LNCaP clone FGC (cell line): ENCODE measurements around the gene SFXN4.

Source experiments
- DNase-seq: peaks from one replicate; pipeline ENCODE4 v3.0.0-alpha.2; 2011; ENCODE audit warnings: low read depth
- H3K4me3 ChIP-seq: 2 replicates; pipeline ENCODE4 v1.5.1; 2011; ENCODE audit warnings: mild to moderate bottlenecking, low read depth, low read length, control low read depth
- CTCF ChIP-seq: IDR thresholded peaks from 2 replicates; pipeline ENCODE4 v1.5.1; 2012; ENCODE audit warnings: mild to moderate bottlenecking; ENCODE audit not compliant: control insufficient read depth, insufficient read depth; ENCODE audit errors: extremely low read depth

SFXN4 gene

GRCh38 chr10:119165171-119166117 is at the start of gene SFXN4:
TSS of gene SFXN4 (minus strand) at chr10:119165714. CDS start at chr10:119165647, 67 bp downstream.
- peak; percentile 53 for DNase-seq
- peak within 1 kb of the TSS; percentile 84 for H3K4me3 ChIP-seq
- peak; percentile 13; the same call in 1 of the 2 replicates for TF ChIP-seq CTCF

- TF ChIP-seq CTCF, result no peak
- 0 out of 2 replicates have a peak overlapping the region, but pooled peaks have one; percentile 2 for H3K4me3 ChIP-seq
- DNase-seq, result no peak
Measured at GRCh38 chr10:119211625-119212441, 46.3 kb upstream of the SFXN4 start.

GRCh38 chr10:119211176-119211575 is 45.7 kb upstream of the SFXN4 start:
- DNase-seq, result peak; percentile 45
- no peak for TF ChIP-seq CTCF
- no peak overlapping the region for H3K4me3 ChIP-seq

DNA sequence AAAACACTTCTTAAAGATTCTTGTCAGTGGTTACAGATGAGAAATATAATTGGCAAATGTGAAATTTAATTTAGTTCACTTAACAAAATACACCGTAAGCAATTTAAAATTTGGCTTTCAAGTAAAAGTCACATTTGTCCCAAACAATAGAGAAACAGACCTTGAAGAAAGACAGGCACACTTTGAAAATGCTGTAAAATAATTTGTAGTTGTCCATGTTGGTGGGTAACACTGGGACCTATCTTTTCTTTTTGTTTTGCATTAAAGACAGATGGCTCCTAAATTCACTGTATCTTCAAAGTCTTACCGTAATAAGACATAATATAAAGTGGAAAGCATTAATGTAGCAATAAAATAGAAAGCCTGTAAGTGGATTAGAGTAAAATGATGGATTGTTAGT is 45.1 kb upstream of the SFXN4 start:
- DNase-seq, result no peak
- H3K4me3 ChIP-seq, result no peak overlapping the region
- no peak for TF ChIP-seq CTCF

- no peak for DNase-seq
- no peak overlapping the region for H3K4me3 ChIP-seq
- TF ChIP-seq CTCF, result no peak
Measured at GRCh38 chr10:119209736-119210355, 44.3 kb upstream of the SFXN4 start.

GRCh38 chr10:119209035-119209735 is 43.7 kb upstream of the SFXN4 start:
- TF ChIP-seq CTCF, result peak; percentile 76
- no peak overlapping the region for H3K4me3 ChIP-seq
- no peak for DNase-seq
